Erythroblast (primary cell): ENCODE measurements around the gene ZNF654.
A peak's percentile ranks its signal among the peaks of the same experiment; 100 is the strongest.

ENCODE experiments used
- DNase-seq, 2 experiments: peaks; one replicate each; lab custom pipeline; 2025; lab: John Stamatoyannopoulos, UW
- GATA1 ChIP-seq: IDR thresholded peaks from 2 replicates; pipeline ENCODE4 v1.6.1; 2011; ENCODE audit warnings: low read depth, mild to moderate bottlenecking, control low read depth, low read length, moderate library complexity
- POLR2A ChIP-seq: IDR thresholded peaks from 2 replicates; pipeline ENCODE4 v1.6.1; 2011; ENCODE audit warnings: mild to moderate bottlenecking, low read length

ZNF654 gene

GRCh38 chr3:88038566-88038965 is 20.5 kb upstream of the ZNF654 start:
- no peak for TF ChIP-seq GATA1
- no peak for TF ChIP-seq POLR2A
- no peak for DNase-seq

GRCh38 chr3:88040529-88040928 is 18.5 kb upstream of the ZNF654 start:
- DNase-seq: no peak
- TF ChIP-seq GATA1: no peak
- TF ChIP-seq POLR2A: no peak

- no peak for DNase-seq
Measured at GRCh38 chr3:88041005-88041404, 18.1 kb upstream of the ZNF654 start.

GRCh38 chr3:88044411-88044810 is 14.6 kb upstream of the ZNF654 start:
- TF ChIP-seq GATA1 (no peak), POLR2A (no peak)
- DNase-seq: no peak

More at GRCh38 chr3:88041005-88041404, 18.1 kb upstream of the ZNF654 start:
- TF ChIP-seq POLR2A (no peak), GATA1 (no peak)

- DNase-seq: no peak
- no peak for TF ChIP-seq GATA1
- TF ChIP-seq POLR2A: no peak
Measured at GRCh38 chr3:88046766-88047165, 12.3 kb upstream of the ZNF654 start.

GRCh38 chr3:88057630-88058305 is 1.3 kb upstream of the ZNF654 start:
- TF ChIP-seq GATA1 (no peak), POLR2A (no peak)
- DNase-seq: peak; percentile 33 to 61

GRCh38 chr3:88058306-88058580 is 812 bp upstream of the ZNF654 start:
- no peak for DNase-seq
- TF ChIP-seq GATA1 (no peak), POLR2A (no peak)

GRCh38 chr3:88059380-88060170 is 520 bp downstream of the ZNF654 start:
- peak; percentile 51 to 65 for DNase-seq
- TF ChIP-seq POLR2A (no peak), GATA1 (no peak)

GRCh38 chr3:88061746-88062145 is 2.7 kb downstream of the ZNF654 start:
- TF ChIP-seq GATA1 (no peak), POLR2A (no peak)
- no peak for DNase-seq

GRCh38 chr3:88075072-88075471 is 16.0 kb downstream of the ZNF654 start:
- TF ChIP-seq POLR2A: no peak
- peak in 1 of 2 experiments; percentile 9 for DNase-seq

- no peak for DNase-seq
Measured at GRCh38 chr3:88075497-88075896, 16.4 kb downstream of the ZNF654 start.

GRCh38 chr3:88076712-88077111 is 17.7 kb downstream of the ZNF654 start:
- peak; percentile 59 to 72 for DNase-seq
- TF ChIP-seq GATA1 (no peak), POLR2A (no peak)

More at GRCh38 chr3:88075497-88075896, 16.4 kb downstream of the ZNF654 start:
- TF ChIP-seq POLR2A (no peak), GATA1 (no peak)

GRCh38 chr3:88078932-88079331 is 19.9 kb downstream of the ZNF654 start:
- DNase-seq: no peak
- TF ChIP-seq POLR2A (no peak), GATA1 (no peak)

- DNase-seq: no peak
- TF ChIP-seq GATA1: no peak
- no peak for TF ChIP-seq POLR2A
Measured at GRCh38 chr3:88082854-88083253, 23.8 kb downstream of the ZNF654 start.

GRCh38 chr3:88084097-88084501 is 25.0 kb downstream of the ZNF654 start:
- TF ChIP-seq GATA1 (no peak), POLR2A (no peak)
- DNase-seq: no peak
